Epithelial cell of esophagus (primary cell): ENCODE results near the gene MYL5.

Source experiments
- DNase-seq: peaks from one replicate; pipeline ENCODE4 v3.0.0; 2010; ENCODE audit warnings: low read depth
- H3K4me3 ChIP-seq: 2 replicates; pipeline ENCODE4 v1.5.1; 2011; ENCODE audit warnings: mild to moderate bottlenecking, low read length, control low read depth
- CTCF ChIP-seq: IDR thresholded peaks from 2 replicates; pipeline ENCODE4 v1.5.1; 2011; ENCODE audit warnings: low read depth, mild to moderate bottlenecking, low read length, control low read depth, inconsistent platforms; ENCODE audit not compliant: insufficient read depth; ENCODE audit errors: missing control alignments

MYL5 gene

GRCh38 chr4:658681-659667 is 15.4 kb upstream of the MYL5 start:
- TF ChIP-seq CTCF: no peak
- no peak for DNase-seq
- no peak overlapping the region for H3K4me3 ChIP-seq

- H3K4me3 ChIP-seq: no peak overlapping the region
- no peak for DNase-seq
- no peak for TF ChIP-seq CTCF
These were observed 14.5 kb upstream of the MYL5 start for GRCh38 chr4:659851-660250.

GRCh38 chr4:660401-660800 is 13.9 kb upstream of the MYL5 start:
- no peak for TF ChIP-seq CTCF
- H3K4me3 ChIP-seq: no peak overlapping the region
- no peak for DNase-seq

- H3K4me3 ChIP-seq: no peak overlapping the region
- no peak for DNase-seq
- TF ChIP-seq CTCF: no peak
These were observed 13.1 kb upstream of the MYL5 start for GRCh38 chr4:661231-661630.

- H3K4me3 ChIP-seq: no peak overlapping the region
- DNase-seq: no peak
- no peak for TF ChIP-seq CTCF
These were observed 12.2 kb upstream of the MYL5 start for GRCh38 chr4:661881-662761.

- no peak for DNase-seq
- TF ChIP-seq CTCF: no peak
- no peak overlapping the region for H3K4me3 ChIP-seq
These were observed 11.3 kb upstream of the MYL5 start for GRCh38 chr4:663046-663437.
